MM.1S (cell line): Measurements from ENCODE around the gene LANCL2.

Source experiments
- DNase-seq: peaks from one replicate; pipeline ENCODE4 v3.0.0-alpha.2; 2015
- H2AFZ ChIP-seq: fragments of 300-600 bp; sonication (generic); 2 replicates; pipeline ENCODE4 v1.6.0; 2016; ENCODE audit warnings: antibody characterized with exemption, low read length
- H3F3A ChIP-seq: fragments of 300-600 bp; sonication (generic); 2 replicates; pipeline ENCODE4 v1.6.1; 2016; ENCODE audit warnings: mild to moderate bottlenecking, antibody characterized with exemption, low read length, moderate library complexity, mixed read lengths; ENCODE audit not compliant: insufficient read depth
- H3K27ac ChIP-seq: fragments of 300-600 bp; sonication (generic); 2 replicates; pipeline ENCODE4 v1.5.1; 2016; ENCODE audit warnings: mild to moderate bottlenecking, low read length
- H3K27me3 ChIP-seq: fragments of 300-600 bp; sonication (generic); replicated peaks from 2 replicates; pipeline ENCODE4 v1.6.0; 2016; ENCODE audit warnings: low read length; ENCODE audit not compliant: insufficient read depth
- H3K36me3 ChIP-seq: fragments of 300-600 bp; sonication (generic); replicated peaks from 2 replicates; pipeline ENCODE4 v1.6.1; 2016; ENCODE audit warnings: mild to moderate bottlenecking, low read length, mixed read lengths; ENCODE audit not compliant: insufficient read depth
- H3K4me1 ChIP-seq: fragments of 300-600 bp; sonication (generic); 2 replicates; pipeline ENCODE4 v1.6.1; 2016; ENCODE audit warnings: low read length, mixed read lengths
- H3K4me2 ChIP-seq: fragments of 300-600 bp; sonication (generic); 2 replicates; pipeline ENCODE4 v1.6.0; 2016; ENCODE audit warnings: low read depth, low read length
- H3K4me3 ChIP-seq: fragments of 300-600 bp; sonication (generic); 2 replicates; pipeline ENCODE4 v1.5.1; 2016; ENCODE audit warnings: low read length, mixed read lengths
- H3K79me2 ChIP-seq: fragments of 300-600 bp; sonication (generic); 2 replicates; pipeline ENCODE4 v1.6.1; 2016; ENCODE audit warnings: mixed run types, low read length, mixed read lengths
- H3K9ac ChIP-seq: fragments of 300-600 bp; sonication (generic); 2 replicates; pipeline ENCODE4 v1.6.1; 2016; ENCODE audit warnings: low read length, mixed read lengths
- H3K9me2 ChIP-seq: fragments of 300-600 bp; sonication (generic); replicated peaks from 2 replicates; pipeline ENCODE4 v1.6.1; 2016; ENCODE audit warnings: mild to moderate bottlenecking, low read length, mixed read lengths; ENCODE audit not compliant: insufficient read depth
- H3K9me3 ChIP-seq: fragments of 300-600 bp; sonication (generic); replicated peaks from 2 replicates; pipeline ENCODE4 v1.6.1; 2016; ENCODE audit warnings: mild to moderate bottlenecking, low read length, mixed read lengths; ENCODE audit not compliant: insufficient read depth
- H4K20me1 ChIP-seq: fragments of 300-600 bp; sonication (generic); 2 replicates; pipeline ENCODE4 v1.6.1; 2016; ENCODE audit warnings: mild to moderate bottlenecking, low read length, moderate library complexity, mixed read lengths; ENCODE audit not compliant: insufficient read depth
- CTCF ChIP-seq: fragments of 300-600 bp; sonication (generic); IDR thresholded peaks from 2 replicates; pipeline ENCODE4 v1.5.1; 2016; ENCODE audit warnings: antibody characterized with exemption, low read length, mixed read lengths
- EZH2 ChIP-seq: fragments of 300-600 bp; sonication (generic); optimal IDR thresholded peaks from 2 replicates; pipeline ENCODE3; 2017; ENCODE audit warnings: low read depth, mild to moderate bottlenecking, antibody characterized with exemption, low read length, mixed read lengths
- EZH2phosphoT487 ChIP-seq: fragments of 300-600 bp; sonication (generic); IDR thresholded peaks from 2 replicates; pipeline ENCODE4 v1.6.1; 2018; ENCODE audit warnings: antibody characterized with exemption, low read length

LANCL2 gene

GRCh38 chr7:55410667-55411239 lies 45.6 kb downstream of the LANCL2 start:
- Histone ChIP-seq H3K9me2 (no peaks in the 10 kb centered on the region), H4K20me1 (no peaks in the 10 kb centered on the region), H3K4me1 (no peaks in the 10 kb centered on the region), H3F3A (no peaks in the 10 kb centered on the region), H3K4me2 (no peak overlapping the region), H3K36me3 (no peaks in the 10 kb centered on the region), H3K79me2 (no peaks in the 10 kb centered on the region), H3K27me3 (no peaks in the 10 kb centered on the region), H3K9ac (no peak overlapping the region), H2AFZ (no peak overlapping the region), H3K27ac (no peak overlapping the region), H3K4me3 (no peak overlapping the region), H3K9me3 (no peaks in the 10 kb centered on the region)
- TF ChIP-seq CTCF, result no peak
- no peak for TF ChIP-seq EZH2phosphoT487
- no peak for TF ChIP-seq EZH2
- DNase-seq, result no peak

GRCh38 chr7:55411844-55412243 lies 46.7 kb downstream of the LANCL2 start:
- Histone ChIP-seq H3K79me2 (no peaks in the 10 kb centered on the region), H4K20me1 (no peaks in the 10 kb centered on the region), H3K4me1 (no peaks in the 10 kb centered on the region), H3K9me3 (no peaks in the 10 kb centered on the region), H3K27me3 (no peaks in the 10 kb centered on the region), H3K9ac (no peak overlapping the region), H2AFZ (no peak overlapping the region), H3K9me2 (no peaks in the 10 kb centered on the region), H3K4me3 (no peak overlapping the region), H3K27ac (no peak overlapping the region), H3K36me3 (no peaks in the 10 kb centered on the region), H3K4me2 (no peak overlapping the region), H3F3A (no peaks in the 10 kb centered on the region)
- DNase-seq, result no peak
- TF ChIP-seq EZH2phosphoT487, result no peak
- TF ChIP-seq CTCF, result no peak
- TF ChIP-seq EZH2, result no peak

- Histone ChIP-seq H3K4me3 (no peak overlapping the region), H3K9ac (no peak overlapping the region), H3K9me3 (no peaks in the 10 kb centered on the region), H3K9me2 (no peaks in the 10 kb centered on the region), H3K36me3 (no peaks in the 10 kb centered on the region), H3F3A (no peaks in the 10 kb centered on the region), H3K79me2 (no peaks in the 10 kb centered on the region), H3K4me1 (no peaks in the 10 kb centered on the region), H2AFZ (no peak overlapping the region), H3K27ac (no peak overlapping the region), H4K20me1 (no peaks in the 10 kb centered on the region), H3K4me2 (no peak overlapping the region), H3K27me3 (no peaks in the 10 kb centered on the region)
- TF ChIP-seq EZH2phosphoT487 (no peak), EZH2 (no peak), CTCF (no peak)
- no peak for DNase-seq
Observed at GRCh38 chr7:55413442-55413841, 48.3 kb downstream of the LANCL2 start.
